ENCODE measurements around the gene RALGPS1.

DNA sequence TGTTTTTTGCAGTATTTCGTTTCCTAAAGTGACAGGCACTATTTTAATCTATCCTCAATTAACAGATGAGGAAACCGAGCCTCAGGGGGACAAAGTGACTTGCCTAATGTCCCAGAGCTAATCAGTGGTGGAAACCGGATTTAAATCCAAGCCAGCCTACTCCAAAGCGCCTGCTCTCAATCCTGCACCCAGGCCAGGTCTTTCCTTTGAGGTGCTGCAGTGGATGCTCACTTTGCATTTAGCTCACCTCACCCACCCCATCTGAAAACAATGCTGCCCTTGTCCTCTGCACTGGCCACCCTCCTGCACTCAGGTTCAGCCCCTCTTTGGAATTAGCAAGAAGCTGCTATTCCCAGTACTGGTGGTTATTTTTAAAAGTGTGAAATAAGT, 191.9 kb downstream of the RALGPS1 start:
- TF ChIP-seq CTCF (conservative IDR thresholded peaks at IDR 0.05; ENCODE audit: low read length) (no peak), EZH2phosphoT487 (IDR thresholded peaks at IDR 0.05; ENCODE audit: borderline replicate concordance, low read depth, low read length) (no peak)

All from OCI-LY7 (cell line).